GM23248 (cell line): ENCODE measurements around the gene CETP. TPM values are rescaled to one million over a fixed set of nuclear protein-coding genes. Genes with fewer than 3 reads are reported as not detected.

Experiments used
- DNase-seq: peaks from one replicate; pipeline ENCODE4 v3.0.0-alpha.2; 2015
- H2AFZ ChIP-seq: fragments of 200-600 bp; sonication (generic); 2 replicates; pipeline ENCODE4 v1.6.1; 2016; ENCODE audit warnings: antibody characterized with exemption
- H3F3A ChIP-seq: fragments of 200-600 bp; sonication (generic); 2 replicates; pipeline ENCODE4 v1.6.1; 2016; ENCODE audit warnings: mild to moderate bottlenecking, antibody characterized with exemption, mixed run types; ENCODE audit not compliant: insufficient read depth
- H3K27ac ChIP-seq: fragments of 200-600 bp; sonication (generic); 2 replicates; pipeline ENCODE4 v1.5.1; 2016; ENCODE audit warnings: mild to moderate bottlenecking
- H3K27me3 ChIP-seq: fragments of 200-600 bp; sonication (generic); replicated peaks from 2 replicates; pipeline ENCODE4 v1.6.1; 2016; ENCODE audit warnings: mild to moderate bottlenecking; ENCODE audit not compliant: insufficient read depth
- H3K36me3 ChIP-seq: fragments of 200-600 bp; sonication (generic); 2 replicates; pipeline ENCODE4 v1.6.1; 2016; ENCODE audit warnings: low read depth, mild to moderate bottlenecking
- H3K4me1 ChIP-seq: fragments of 200-600 bp; sonication (generic); 2 replicates; pipeline ENCODE4 v1.6.1; 2016; ENCODE audit warnings: mild to moderate bottlenecking; ENCODE audit not compliant: insufficient read depth
- H3K4me2 ChIP-seq: fragments of 200-600 bp; sonication (generic); one replicate; pipeline ENCODE4 v1.6.1; 2016; ENCODE audit warnings: mild to moderate bottlenecking; ENCODE audit not compliant: unreplicated experiment
- H3K4me3 ChIP-seq: fragments of 200-600 bp; sonication (generic); 2 replicates; pipeline ENCODE4 v1.5.1; 2016; ENCODE audit warnings: mild to moderate bottlenecking
- H3K79me2 ChIP-seq: fragments of 200-600 bp; sonication (generic); 2 replicates; pipeline ENCODE4 v1.6.1; 2016; ENCODE audit warnings: mild to moderate bottlenecking; ENCODE audit not compliant: insufficient read depth
- H3K9ac ChIP-seq: fragments of 200-600 bp; sonication (generic); 2 replicates; pipeline ENCODE4 v1.6.1; 2016; ENCODE audit warnings: mild to moderate bottlenecking
- H3K9me2 ChIP-seq: fragments of 200-600 bp; sonication (generic); 2 replicates; pipeline ENCODE4 v1.6.1; 2016; ENCODE audit warnings: mixed run types, mild to moderate bottlenecking, moderate library complexity; ENCODE audit not compliant: insufficient read depth
- H3K9me3 ChIP-seq: fragments of 200-600 bp; sonication (generic); one replicate; pipeline ENCODE4 v1.6.1; 2017; ENCODE audit warnings: low read depth
- H4K20me1 ChIP-seq: fragments of 200-600 bp; sonication (generic); 2 replicates; pipeline ENCODE4 v1.6.0; 2016; ENCODE audit not compliant: insufficient read depth
- EZH2 ChIP-seq: fragments of 200-600 bp; sonication (generic); IDR thresholded peaks from 2 replicates; pipeline ENCODE4 v1.6.1; 2018; ENCODE audit warnings: antibody characterized with exemption, mild to moderate bottlenecking; ENCODE audit not compliant: insufficient read depth, poor library complexity, severe bottlenecking
- EZH2phosphoT487 ChIP-seq: fragments of 200-600 bp; sonication (generic); IDR thresholded peaks from 2 replicates; pipeline ENCODE4 v1.6.1; 2018; ENCODE audit warnings: antibody characterized with exemption, moderate library complexity, mild to moderate bottlenecking, low read depth; ENCODE audit not compliant: insufficient read depth
- WGBS, 2 experiments: methylation state at CpG; one replicate each; pipeline ENCODE4 v1.1.6; 2015 to 2017; ENCODE audit warnings: low lambda C conversion rate in 2 of 2, low coverage in 1 of 2; ENCODE audit errors: missing lambda C conversion rate in 2 of 2; 5-methylcytosine and 5-hydroxymethylcytosine counted together
- in situ Hi-C: fragments of 300-500 bp; cut with MboI; formaldehyde crosslinking; loops from 2 replicates; pipeline ENCODE4 v1.15.0; 2020
- polyA plus RNA-seq: library from polyadenylated mRNA; unstranded; fragments of >200 nt; fragmentation: Nextera tagmentation; extraction: Ambion mirVana; gene quantifications from 2 replicates; pipeline ENCODE4 v1.2.1, GENCODE V29; 2016
- total RNA-seq: library from RNA; depleted of rRNA; stranded (reverse); fragments of >200 nt; shearing (Covaris generic); gene quantifications from 2 replicates; pipeline ENCODE4 v1.2.3, GENCODE V29; 2014

CETP gene
- total and polyA plus RNA-seq, 2 experiments from 2014 or later, result not detected

- TF ChIP-seq EZH2 (no peak), EZH2phosphoT487 (no peak)
- Histone ChIP-seq H3K9me2 (no peaks in the 10 kb centered on the region), H3K36me3 (no peaks in the 10 kb centered on the region), H3K4me1 (peaks cover 24% of the 10 kb centered on the region), H4K20me1 (no peaks in the 10 kb centered on the region), H3K79me2 (peaks cover 75% of the 10 kb centered on the region), H3K27ac (peak overlapping the region; percentile 99), H2AFZ (peak overlapping the region; percentile 60), H3F3A (no peaks in the 10 kb centered on the region; the same call in 1 of the 2 replicates), H3K9me3 (no peaks in the 10 kb centered on the region), H3K4me2 (peak overlapping the region; percentile 56), H3K4me3 (no peak overlapping the region), H3K9ac (peak overlapping the region; percentile 78), H3K27me3 (no peaks in the 10 kb centered on the region)
- 0 to 2% methylated on average over 5 of the region's 5 CpGs for WGBS, 2 experiments
- peak; percentile 97 for DNase-seq
- in situ Hi-C loops, result no loop called here
Measured at GRCh38 chr16:57000271-57001025, 38.7 kb downstream of the CETP start.

GRCh38 chr16:57001026-57001679 is 39.4 kb downstream of the CETP start:
- Histone ChIP-seq H3K36me3 (no peaks in the 10 kb centered on the region), H3K4me3 (no peak overlapping the region), H3K27ac (peak overlapping the region; percentile 99), H3K4me2 (no peak overlapping the region), H3K79me2 (peaks cover 70% of the 10 kb centered on the region), H4K20me1 (no peaks in the 10 kb centered on the region), H3K9me3 (no peaks in the 10 kb centered on the region), H3K27me3 (no peaks in the 10 kb centered on the region), H2AFZ (no peak overlapping the region), H3F3A (no peaks in the 10 kb centered on the region; the same call in 1 of the 2 replicates), H3K4me1 (peaks cover 24% of the 10 kb centered on the region), H3K9ac (peak overlapping the region; percentile 49), H3K9me2 (no peaks in the 10 kb centered on the region)
- TF ChIP-seq EZH2phosphoT487, result no peak
- TF ChIP-seq EZH2, result no peak
- 89 to 95% methylated on average over 8 of the region's 8 CpGs for WGBS, 2 experiments
- no peak for DNase-seq
- in situ Hi-C loops, result no loop called here

DNA sequence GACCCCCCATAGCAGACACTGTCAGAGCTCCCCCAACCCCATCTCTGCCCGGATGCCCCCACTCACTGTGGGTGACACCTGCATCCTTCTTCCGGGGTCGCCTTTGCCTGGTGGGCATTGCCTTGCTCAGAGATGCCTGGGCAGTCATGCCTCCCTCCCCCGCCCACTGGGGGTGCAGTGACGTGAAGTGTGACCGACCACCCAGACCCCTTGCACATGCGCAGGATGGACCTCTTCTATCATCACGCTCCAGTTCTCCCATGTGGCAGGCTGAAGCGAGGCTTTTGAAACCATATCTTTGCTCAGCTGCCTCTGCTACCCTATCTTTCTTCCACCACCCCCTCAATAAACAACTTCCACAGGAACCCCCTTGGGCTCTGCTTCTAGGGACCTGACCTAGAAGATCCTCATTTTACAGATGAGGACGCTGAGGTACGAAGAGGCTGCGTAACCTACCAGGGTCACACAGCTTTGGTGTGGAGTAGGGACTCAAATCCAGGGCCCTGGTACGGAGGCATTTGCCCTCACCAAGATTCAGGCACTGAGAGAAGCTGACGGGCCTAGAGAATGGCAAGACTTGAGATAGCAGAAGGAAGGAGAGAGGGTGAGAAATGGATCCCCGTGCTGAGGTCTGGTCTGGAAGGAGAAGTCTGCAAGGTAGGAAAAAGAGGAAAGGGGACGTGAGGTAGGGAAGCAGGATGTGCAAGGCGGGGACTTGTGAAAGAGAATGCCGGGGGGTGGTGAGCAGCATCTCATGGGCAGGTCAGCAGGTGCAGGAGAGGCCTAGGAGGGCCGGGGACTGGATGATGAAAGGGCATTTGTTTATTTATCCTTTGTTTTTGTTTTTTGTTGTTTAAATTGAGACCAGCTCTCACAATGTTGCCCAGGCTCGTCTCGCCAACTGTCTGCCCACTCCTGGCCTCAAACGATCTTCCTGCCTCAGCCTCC is 42.0 kb downstream of the CETP start:
- no peak overlapping the region for H3K4me3 ChIP-seq
- no peaks in the 10 kb centered on the region for H3K9me2 ChIP-seq
- H3K4me2 ChIP-seq, result no peak overlapping the region
- peaks cover 26% of the 10 kb centered on the region for H3K4me1 ChIP-seq
- in situ Hi-C loops, result no loop called here
- 88 to 92% methylated on average over 22 of the region's 22 CpGs for WGBS, 2 experiments
- H4K20me1 ChIP-seq, result no peaks in the 10 kb centered on the region
- no peak overlapping the region for H3K27ac ChIP-seq
- H3F3A ChIP-seq, result no peaks in the 10 kb centered on the region; the same call in 1 of the 2 replicates
- no peaks in the 10 kb centered on the region for H3K27me3 ChIP-seq
- no peak overlapping the region for H2AFZ ChIP-seq
- H3K9me3 ChIP-seq, result no peaks in the 10 kb centered on the region
- no peak for DNase-seq
- H3K79me2 ChIP-seq, result peaks cover 65% of the 10 kb centered on the region
- H3K9ac ChIP-seq, result no peak overlapping the region
- TF ChIP-seq EZH2phosphoT487 (no peak), EZH2 (no peak)
- no peaks in the 10 kb centered on the region for H3K36me3 ChIP-seq
